ENCODE data around the gene NIPBL.
"Not testable (repeated sequence)": the region's sequence is repeated elsewhere in the genome, so short reads cannot be mapped to it uniquely, and the experiment has no call there.

The NIPBL gene

GRCh38 chr5:37086466-37087173 is 210.1 kb downstream of the NIPBL start:
- DNase-seq (ENCODE audit: low read depth, low spot score): peak; percentile 5
- CTCF ChIA-PET: no interaction called here
- POLR2A ChIA-PET: no interaction called here
- no peak for TF ChIP-seq CTCF (IDR thresholded peaks at IDR 0.05; ENCODE audit: insufficient read depth, low read length, missing control alignments)
- H3K4me3 ChIP-seq (ENCODE audit: low read depth, low read length): no peak overlapping the region

- no peak overlapping the region for H3K4me3 ChIP-seq (ENCODE audit: low read depth, low read length)
- TF ChIP-seq CTCF (IDR thresholded peaks at IDR 0.05; ENCODE audit: insufficient read depth, low read length, missing control alignments): no peak
- ChIA-PET POLR2A (no interaction called here), CTCF (no interaction called here)
- DNase-seq (ENCODE audit: low read depth, low spot score): no peak
Observed at GRCh38 chr5:37088009-37088408, 211.4 kb downstream of the NIPBL start.

GRCh38 chr5:37090123-37090726 is 213.7 kb downstream of the NIPBL start:
- CTCF ChIA-PET: interaction anchor here (1.3 kb wide), 1 partner anchor 13 kb away, joined by 3 read pairs; no protein-coding TSS in a partner anchor
- DNase-seq (ENCODE audit: low read depth, low spot score): no peak

GRCh38 chr5:37090781-37091180 is 214.2 kb downstream of the NIPBL start:
- no peak for TF ChIP-seq CTCF (IDR thresholded peaks at IDR 0.05; ENCODE audit: insufficient read depth, low read length, missing control alignments)
- no peak for DNase-seq (ENCODE audit: low read depth, low spot score)
- POLR2A ChIA-PET: no interaction called here
- CTCF ChIA-PET: no interaction called here
- H3K4me3 ChIP-seq (ENCODE audit: low read depth, low read length): no peak overlapping the region

More at GRCh38 chr5:37090123-37090726, 213.7 kb downstream of the NIPBL start:
- POLR2A ChIA-PET: no interaction called here
- H3K4me3 ChIP-seq (ENCODE audit: low read depth, low read length): no peak overlapping the region
- TF ChIP-seq CTCF (IDR thresholded peaks at IDR 0.05; ENCODE audit: insufficient read depth, low read length, missing control alignments): no peak

- POLR2A ChIA-PET; DNase-seq (ENCODE audit: low read depth, low spot score); H3K4me3 ChIP-seq (ENCODE audit: low read depth, low read length); CTCF ChIA-PET: not testable (repeated sequence)
Observed at GRCh38 chr5:37093795-37094194, 217.2 kb downstream of the NIPBL start.

- CTCF ChIA-PET; POLR2A ChIA-PET; H3K4me3 ChIP-seq (ENCODE audit: low read depth, low read length); DNase-seq (ENCODE audit: low read depth, low spot score): not testable (repeated sequence)
Observed at GRCh38 chr5:37099267-37099666, 222.7 kb downstream of the NIPBL start.

GRCh38 chr5:37103302-37103701 is 226.7 kb downstream of the NIPBL start:
- no peak for TF ChIP-seq CTCF (IDR thresholded peaks at IDR 0.05; ENCODE audit: insufficient read depth, low read length, missing control alignments)
- H3K4me3 ChIP-seq (ENCODE audit: low read depth, low read length): no peak overlapping the region
- ChIA-PET POLR2A (no interaction called here), CTCF (no interaction called here)
- DNase-seq (ENCODE audit: low read depth, low spot score): no peak
